Tibial artery (tissue), 4 donors: Measurements from ENCODE around the gene PRDX1.

Experiments used
- DNase-seq, 2 donors: peaks; one replicate each; pipeline ENCODE4 v3.0.0-alpha.2; 2019
- H3K27ac ChIP-seq, 2 donors: fragments of 200-600 bp; sonication (generic) in 1 of 2; 1 replicate in 1 of 2; 2 replicates in 1 of 2; pipeline ENCODE4 v1.5.1; 2018 to 2019; ENCODE audit warnings: mild to moderate bottlenecking in 1 of 2
- H3K27me3 ChIP-seq, 2 donors: fragments of 200-600 bp; sonication (generic) in 1 of 2; one replicate each; pipeline versions ENCODE4 v1.5.1 to v1.6.0; 2016 to 2019
- H3K36me3 ChIP-seq, 3 donors: fragments of 200-600 bp; sonication (generic) in 2 of 3; one replicate each; pipeline ENCODE4 v1.5.1; 2016 to 2019; ENCODE audit warnings: mild to moderate bottlenecking in 2 of 3
- H3K4me1 ChIP-seq, 4 donors: fragments of 200-600 bp; sonication (generic) in 2 of 4; 1 replicate in 3 of 4; 2 replicates in 1 of 4; pipeline ENCODE4 v1.5.1; 2016 to 2019
- H3K4me3 ChIP-seq, 2 donors: fragments of 200-600 bp; sonication (generic) in 1 of 2; 1 replicate in 1 of 2; 2 replicates in 1 of 2; pipeline ENCODE4 v1.5.1; 2018 to 2019; ENCODE audit warnings: mild to moderate bottlenecking in 2 of 2
- H3K9me3 ChIP-seq, 3 donors: fragments of 200-600 bp; sonication (generic) in 1 of 3; one replicate each; pipeline ENCODE4 v1.5.1; 2016 to 2019
- intact Hi-C: fragments of 100-400 bp; cut with DNase I; formaldehyde crosslinking; loops from one replicate; pipeline ENCODE4 v1.15.0; 2023; ENCODE audit warnings: low total_unique reads
- TF ChIP-seq, protein P1 (sequence below), 2 experiments: fragments of 200-600 bp in 1 of 2; fragments of 450-650 bp in 1 of 2; IDR thresholded peaks; one replicate each; pipeline ENCODE4 v1.5.1; 2017 to 2019; ENCODE audit warnings: antibody characterized with exemption in 2 of 2, mild to moderate bottlenecking in 1 of 2, moderate library complexity in 1 of 2

Gene PRDX1

DNA sequence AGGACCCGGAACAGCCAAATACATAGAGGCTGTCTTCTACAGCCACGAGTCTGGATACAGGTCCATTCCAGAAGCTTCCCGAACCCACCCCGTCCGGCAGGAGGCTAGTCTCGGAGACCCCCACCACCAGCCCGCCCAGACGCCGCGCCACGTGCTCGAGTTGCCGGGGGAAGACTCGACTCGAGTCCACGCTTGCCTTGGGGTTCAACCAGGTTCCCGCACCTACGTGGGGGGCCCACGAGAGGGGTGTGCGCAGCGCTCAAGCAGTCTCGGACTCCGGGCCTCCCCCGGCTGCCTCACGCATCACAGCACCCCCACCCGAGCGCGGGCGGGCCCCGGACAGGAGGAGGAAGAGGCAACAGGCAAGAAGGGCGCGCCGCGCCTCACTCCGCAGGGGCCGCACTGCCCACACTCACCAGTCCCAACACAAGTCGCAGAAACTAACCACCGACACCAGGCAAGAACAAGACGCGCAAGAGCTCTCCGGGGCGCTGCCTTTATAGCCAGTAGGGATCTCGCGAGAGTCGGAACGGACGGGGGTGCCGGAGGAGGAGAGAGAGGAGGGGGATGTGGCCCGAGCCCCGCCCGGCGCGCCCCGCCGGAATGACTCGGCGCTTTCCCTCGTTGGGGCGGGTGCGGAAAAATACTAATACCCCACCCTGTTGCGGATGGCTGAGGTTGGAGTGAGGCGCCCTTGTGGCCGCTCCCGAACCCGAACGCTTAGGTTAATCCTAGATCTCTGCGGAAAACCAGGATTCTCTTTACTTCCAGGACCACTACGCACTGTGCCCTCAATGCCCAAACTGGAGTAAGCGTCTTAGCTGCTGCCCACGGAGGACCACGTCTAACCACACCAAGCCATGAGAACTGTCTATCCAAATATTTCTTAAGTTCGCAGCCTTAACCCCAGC, at the start of gene PRDX1:
PRDX1 (minus strand) TSS at position 472 of the 911 bp plus-strand sequence. CDS start 2,841 bp downstream, outside the sequence.
- H3K4me1 ChIP-seq, result peaks cover 0 to 26% (median 14%) of the 10 kb centered on the region in 4 donors
- intact Hi-C loops, result no loop called here
- TF ChIP-seq, protein P1, sequence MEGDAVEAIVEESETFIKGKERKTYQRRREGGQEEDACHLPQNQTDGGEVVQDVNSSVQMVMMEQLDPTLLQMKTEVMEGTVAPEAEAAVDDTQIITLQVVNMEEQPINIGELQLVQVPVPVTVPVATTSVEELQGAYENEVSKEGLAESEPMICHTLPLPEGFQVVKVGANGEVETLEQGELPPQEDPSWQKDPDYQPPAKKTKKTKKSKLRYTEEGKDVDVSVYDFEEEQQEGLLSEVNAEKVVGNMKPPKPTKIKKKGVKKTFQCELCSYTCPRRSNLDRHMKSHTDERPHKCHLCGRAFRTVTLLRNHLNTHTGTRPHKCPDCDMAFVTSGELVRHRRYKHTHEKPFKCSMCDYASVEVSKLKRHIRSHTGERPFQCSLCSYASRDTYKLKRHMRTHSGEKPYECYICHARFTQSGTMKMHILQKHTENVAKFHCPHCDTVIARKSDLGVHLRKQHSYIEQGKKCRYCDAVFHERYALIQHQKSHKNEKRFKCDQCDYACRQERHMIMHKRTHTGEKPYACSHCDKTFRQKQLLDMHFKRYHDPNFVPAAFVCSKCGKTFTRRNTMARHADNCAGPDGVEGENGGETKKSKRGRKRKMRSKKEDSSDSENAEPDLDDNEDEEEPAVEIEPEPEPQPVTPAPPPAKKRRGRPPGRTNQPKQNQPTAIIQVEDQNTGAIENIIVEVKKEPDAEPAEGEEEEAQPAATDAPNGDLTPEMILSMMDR (IDR thresholded peaks at IDR 0.05), result peak; percentile 19 to 24

DNA sequence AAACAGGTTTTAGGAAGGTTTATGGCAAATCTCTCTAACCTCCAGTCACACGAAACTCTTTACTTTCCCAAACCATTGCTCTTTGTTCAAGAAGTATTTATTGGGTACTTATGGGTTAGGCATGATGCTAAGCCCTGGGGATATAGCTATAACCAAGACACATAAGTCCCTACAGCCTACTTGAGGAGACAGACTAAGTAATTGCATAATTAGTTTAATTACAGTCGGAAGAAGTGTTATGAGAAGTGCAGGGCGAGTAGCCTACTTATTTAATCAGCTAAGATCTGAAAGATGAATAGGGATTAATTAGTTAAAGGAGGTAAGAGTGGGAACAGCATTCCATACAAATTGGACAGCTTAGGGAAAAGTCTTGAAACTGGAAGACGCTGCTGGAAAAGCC, 48.9 kb upstream of the PRDX1 start:
- Histone ChIP-seq H3K4me3 (no peak overlapping the region), H3K9me3 (no peaks in the 10 kb centered on the region), H3K4me1 (no peaks in the 10 kb centered on the region), H3K27me3 (no peaks in the 10 kb centered on the region), H3K36me3 (peaks cover 10 to 48% (median 25%) of the 10 kb centered on the region in 3 donors), H3K27ac (no peak overlapping the region)
- TF ChIP-seq, protein P1 (IDR thresholded peaks at IDR 0.05), result no peak
- intact Hi-C loops, result no loop called here
- no peak for DNase-seq

More for the DNA sequence above, at the start of gene PRDX1:
- H3K9me3 ChIP-seq, result no peaks in the 10 kb centered on the region
- H3K27me3 ChIP-seq, result no peaks in the 10 kb centered on the region
- H3K4me3 ChIP-seq, result peak within 1 kb of the TSS; percentile 76 to 92
- H3K27ac ChIP-seq, result peak within 1 kb of the TSS; percentile 88 to 97
- DNase-seq, result peak; percentile 96 to 98
- peaks cover 12 to 19% (median 15%) of the 10 kb centered on the region in 3 donors for H3K36me3 ChIP-seq

DNA sequence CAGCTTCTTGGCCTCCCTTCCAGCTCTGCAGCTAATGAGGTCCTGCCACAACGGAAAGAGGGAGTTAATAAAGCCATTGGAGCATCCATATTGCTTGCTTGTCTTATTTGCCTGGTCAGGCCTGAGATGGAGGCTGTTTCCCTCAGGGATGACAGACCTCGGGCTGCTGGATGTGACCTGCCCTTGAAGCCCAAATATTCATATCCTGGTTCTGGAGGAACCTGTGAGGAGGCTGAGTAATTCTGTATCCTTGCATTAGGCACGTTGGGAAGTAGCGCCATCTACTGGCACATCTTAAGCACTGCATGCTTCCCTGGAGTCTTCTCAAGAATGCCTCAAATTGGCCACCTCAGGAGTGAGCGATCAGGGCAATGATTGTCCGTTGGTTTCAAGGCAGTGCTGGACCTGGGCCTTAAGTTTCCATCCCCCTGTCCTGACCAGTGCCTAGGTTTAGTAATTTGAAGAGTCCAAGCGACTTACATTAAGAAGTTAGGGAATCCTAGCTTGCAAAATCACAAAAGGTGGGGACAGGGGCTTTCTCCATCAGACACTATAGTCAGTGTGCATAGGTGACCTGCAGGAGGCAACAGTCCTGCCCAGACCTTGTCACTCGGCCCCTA, 48.4 kb upstream of the PRDX1 start:
- H3K27ac ChIP-seq, result no peak overlapping the region

DNA sequence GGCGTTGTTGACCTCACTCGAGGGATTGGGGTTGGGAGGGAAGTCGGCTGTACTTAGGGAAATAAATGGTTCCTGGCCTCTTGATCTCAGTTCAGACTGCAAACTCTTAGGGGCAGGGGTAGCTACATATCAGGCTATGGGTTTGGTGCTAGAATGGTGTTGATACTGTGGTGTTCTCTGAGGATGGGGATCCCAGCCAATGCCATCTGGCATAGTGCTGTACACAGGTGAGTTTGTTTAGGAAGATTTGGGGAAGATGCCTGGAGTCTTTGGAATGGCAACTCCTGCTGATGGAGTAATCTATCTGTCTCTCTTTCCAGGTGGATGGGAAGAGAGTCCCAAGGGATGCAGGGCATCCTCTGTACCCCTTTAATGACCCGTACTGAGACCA, 47.9 kb upstream of the PRDX1 start:
- H3K36me3 ChIP-seq, result peaks cover 10 to 48% (median 25%) of the 10 kb centered on the region in 3 donors
- H3K4me3 ChIP-seq, result no peak overlapping the region
- H3K4me1 ChIP-seq, result no peaks in the 10 kb centered on the region
- H3K27ac ChIP-seq, result no peak overlapping the region
- no peak for DNase-seq
- intact Hi-C loops, result loop anchor here (2.0 to 10.0 kb wide), 2 partner anchors 55 to 225 kb away; partner anchors contain the start of genes MUTYH and TOE1
- no peaks in the 10 kb centered on the region for H3K9me3 ChIP-seq
- TF ChIP-seq, protein P1 (IDR thresholded peaks at IDR 0.05), result no peak
- no peaks in the 10 kb centered on the region for H3K27me3 ChIP-seq

More for the DNA sequence above, 48.4 kb upstream of the PRDX1 start:
- no peaks in the 10 kb centered on the region for H3K9me3 ChIP-seq
- H3K4me1 ChIP-seq, result no peaks in the 10 kb centered on the region
- H3K36me3 ChIP-seq, result peaks cover 10 to 48% (median 25%) of the 10 kb centered on the region in 3 donors
- TF ChIP-seq, protein P1 (IDR thresholded peaks at IDR 0.05), result peak; percentile 91 to 98
- DNase-seq, result peak; percentile 55 to 84
- no peak overlapping the region for H3K4me3 ChIP-seq
- intact Hi-C loops, result loop anchor here (2.0 to 10.0 kb wide), 2 partner anchors 55 to 225 kb away; partner anchors contain the start of genes MUTYH and TOE1
- no peaks in the 10 kb centered on the region for H3K27me3 ChIP-seq

DNA sequence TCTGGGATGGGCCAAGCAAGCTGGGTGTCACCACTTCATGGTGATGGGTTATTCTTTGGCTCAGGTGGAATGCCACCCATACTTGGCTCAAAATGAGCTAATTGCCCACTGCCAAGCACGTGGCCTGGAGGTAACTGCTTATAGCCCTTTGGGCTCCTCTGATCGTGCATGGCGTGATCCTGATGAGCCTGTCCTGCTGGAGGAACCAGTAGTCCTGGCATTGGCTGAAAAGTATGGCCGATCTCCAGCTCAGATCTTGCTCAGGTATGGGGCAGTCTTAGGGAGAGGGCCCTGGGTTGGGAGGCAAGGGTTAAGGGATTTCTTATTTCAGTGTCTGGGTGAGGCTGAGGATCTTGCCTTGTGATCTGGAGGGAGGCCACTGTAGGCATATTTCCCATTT, 46.7 kb upstream of the PRDX1 start:
- TF ChIP-seq, protein P1 (IDR thresholded peaks at IDR 0.05), result no peak
- intact Hi-C loops, result loop anchor here (2.0 to 10.0 kb wide), 2 partner anchors 54 to 224 kb away; partner anchors contain the start of genes MUTYH and TOE1
- no peaks in the 10 kb centered on the region for H3K4me1 ChIP-seq
- no peaks in the 10 kb centered on the region for H3K9me3 ChIP-seq
- no peak for DNase-seq
- no peaks in the 10 kb centered on the region for H3K27me3 ChIP-seq
- peaks cover 10 to 58% (median 25%) of the 10 kb centered on the region in 3 donors for H3K36me3 ChIP-seq
- no peak overlapping the region for H3K4me3 ChIP-seq
- H3K27ac ChIP-seq, result no peak overlapping the region
